HG03103 (cell line): ENCODE measurements around the gene TSPAN18.

Experiments
- ATAC-seq: cut with Tn5 transposase; IDR thresholded peaks from one replicate; pipeline ENCODE4 v1.9.1; 2021; ENCODE audit warnings: low read depth; ENCODE audit not compliant: unreplicated experiment

TSPAN18 gene

GRCh38 chr11:44837661-44838060 is 110.9 kb downstream of the TSPAN18 start:
- ATAC-seq: no peak

GRCh38 chr11:44839458-44840084 is 112.8 kb downstream of the TSPAN18 start:
- no peak for ATAC-seq

GRCh38 chr11:44840085-44840478 is 113.3 kb downstream of the TSPAN18 start:
- ATAC-seq: no peak

GRCh38 chr11:44840521-44841251 is 113.9 kb downstream of the TSPAN18 start:
- no peak for ATAC-seq

- no peak for ATAC-seq
These were observed 115.5 kb downstream of the TSPAN18 start for GRCh38 chr11:44842220-44842619.

GRCh38 chr11:44846852-44847251 is 120.1 kb downstream of the TSPAN18 start:
- no peak for ATAC-seq

- no peak for ATAC-seq
These were observed 120.6 kb downstream of the TSPAN18 start for GRCh38 chr11:44847316-44847715.

- ATAC-seq: no peak
These were observed 121.6 kb downstream of the TSPAN18 start for GRCh38 chr11:44848203-44848962.

- no peak for ATAC-seq
These were observed 122.2 kb downstream of the TSPAN18 start for GRCh38 chr11:44848963-44849350.

GRCh38 chr11:44849424-44849823 is 122.7 kb downstream of the TSPAN18 start:
- no peak for ATAC-seq

GRCh38 chr11:44849922-44850321 is 123.2 kb downstream of the TSPAN18 start:
- no peak for ATAC-seq

GRCh38 chr11:44851496-44851895 is 124.7 kb downstream of the TSPAN18 start:
- no peak for ATAC-seq

GRCh38 chr11:44852159-44852747 is 125.5 kb downstream of the TSPAN18 start:
- no peak for ATAC-seq

GRCh38 chr11:44852952-44853351 is 126.2 kb downstream of the TSPAN18 start:
- ATAC-seq: no peak

GRCh38 chr11:44853666-44854065 is 126.9 kb downstream of the TSPAN18 start:
- ATAC-seq: no peak

- ATAC-seq: no peak
These were observed 127.3 kb downstream of the TSPAN18 start for GRCh38 chr11:44854086-44854485.

GRCh38 chr11:44854741-44855492 is 128.2 kb downstream of the TSPAN18 start:
- no peak for ATAC-seq

- no peak for ATAC-seq
These were observed 128.7 kb downstream of the TSPAN18 start for GRCh38 chr11:44855493-44855849.

- ATAC-seq: no peak
These were observed 130.8 kb downstream of the TSPAN18 start for GRCh38 chr11:44857490-44858090.
